NCI-H748 (cell line): Measurements from ENCODE around the gene AHCYL1.
"Not testable (repeated sequence)": the region's sequence is repeated elsewhere in the genome, so short reads cannot be mapped to it uniquely, and the experiment has no call there.

Source experiments
- DNase-seq: peaks from one replicate; lab custom pipeline; 2025; ENCODE audit not compliant: unreplicated experiment; lab: John Stamatoyannopoulos, UW

The AHCYL1 gene

DNA sequence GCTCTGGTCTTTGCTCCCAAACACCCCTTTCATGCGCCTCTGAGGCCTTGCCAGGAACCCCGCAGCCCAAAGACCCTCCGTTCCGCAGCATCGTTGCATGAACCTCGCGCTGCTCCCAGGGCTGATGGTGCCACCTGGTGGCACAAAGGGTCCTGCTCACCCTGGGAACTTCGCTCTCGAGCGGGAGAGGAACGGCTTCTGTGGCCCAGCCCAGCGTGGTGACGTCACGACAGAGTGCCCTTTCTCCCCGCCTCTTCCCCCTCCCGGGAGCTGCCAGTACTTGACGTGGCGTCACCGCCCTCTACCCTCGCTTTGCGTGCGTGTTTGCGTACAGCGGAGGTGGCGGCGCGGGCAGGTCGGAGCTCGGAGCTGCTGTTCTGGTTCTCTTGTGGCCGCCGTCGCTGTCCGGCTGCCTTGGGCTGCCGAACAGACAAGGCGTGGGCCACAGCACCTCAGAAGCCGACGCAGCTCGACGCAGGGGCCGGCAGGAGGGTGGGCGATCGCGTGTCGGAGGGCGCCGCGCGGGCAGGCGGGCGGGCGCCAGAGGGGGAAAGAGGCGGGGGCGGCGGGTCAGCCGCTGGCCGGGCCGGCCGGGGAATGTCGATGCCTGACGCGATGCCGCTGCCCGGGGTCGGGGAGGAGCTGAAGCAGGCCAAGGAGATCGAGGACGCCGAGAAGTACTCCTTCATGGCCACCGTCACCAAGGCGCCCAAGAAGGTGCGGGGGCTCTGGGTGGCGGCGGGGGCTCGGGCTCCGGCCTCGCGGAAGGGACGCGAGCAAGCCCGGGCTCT lies at the start of gene AHCYL1:
Gene AHCYL1 (plus strand): TSS at position 310 of the 791 bp plus-strand sequence. CDS start 288 bp downstream, at position 598.
- peak; percentile 98 for DNase-seq

DNA sequence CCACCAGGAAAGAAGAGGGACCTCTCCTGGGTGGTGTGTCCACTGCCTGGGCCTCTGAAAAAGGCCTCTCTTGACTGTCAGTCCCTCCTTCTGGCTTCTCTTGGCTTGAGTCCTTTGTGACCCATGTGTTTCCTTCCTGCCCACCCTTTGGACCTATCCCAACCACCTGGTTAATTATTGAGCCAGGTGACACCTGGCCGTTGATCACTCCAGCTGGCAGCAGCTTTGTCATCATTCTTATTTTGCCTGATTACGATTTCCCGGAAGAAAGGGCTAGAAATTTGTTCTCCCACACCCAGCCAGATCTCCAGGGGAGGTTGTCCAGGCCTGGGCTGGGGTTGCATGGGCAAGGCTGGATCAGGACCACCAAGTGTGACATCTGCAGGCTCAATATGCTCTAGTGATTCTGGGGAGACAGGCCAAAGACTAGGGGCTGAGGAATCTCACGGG lies 49.1 kb upstream of the AHCYL1 start:
- DNase-seq = peak; percentile 74

DNA sequence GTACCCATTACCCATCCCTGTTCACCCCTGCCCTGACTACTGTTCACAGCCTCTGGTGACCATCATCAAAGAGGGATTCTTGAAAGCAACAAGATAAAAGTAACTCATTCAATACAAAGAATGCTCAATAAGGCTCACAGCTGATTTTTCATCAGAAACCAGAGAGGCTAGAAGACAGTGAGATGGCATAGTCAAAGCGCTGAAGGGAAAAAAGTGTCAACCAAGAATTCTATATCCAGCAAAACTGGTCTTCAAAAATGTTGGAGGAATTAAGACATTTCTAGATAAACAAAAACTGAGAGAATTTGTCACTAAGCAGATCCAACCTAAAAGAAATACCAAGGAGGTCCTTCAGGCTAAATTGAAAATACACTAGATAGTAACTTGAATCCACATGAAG lies 46.8 kb upstream of the AHCYL1 start:
- no peak for DNase-seq

DNA sequence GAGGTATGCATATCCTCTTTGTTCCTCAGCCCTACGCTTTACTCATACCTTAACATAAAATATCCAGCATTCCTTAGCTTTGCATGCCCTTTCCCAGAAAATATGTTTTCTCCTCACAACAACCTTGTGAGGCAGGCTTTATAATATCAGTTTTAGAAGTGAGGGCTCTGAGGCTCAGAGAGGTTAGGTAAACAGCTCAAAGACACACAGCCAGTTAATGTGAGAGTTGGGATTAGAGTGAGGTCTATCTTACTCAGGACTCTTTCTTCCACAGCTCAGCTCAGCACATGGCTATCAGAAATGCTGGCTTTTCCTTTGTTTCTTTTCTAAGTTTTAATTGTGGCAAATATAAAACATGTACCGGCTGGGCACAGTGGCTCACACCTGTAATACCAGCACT lies 46.0 kb upstream of the AHCYL1 start:
- no peak for DNase-seq

DNA sequence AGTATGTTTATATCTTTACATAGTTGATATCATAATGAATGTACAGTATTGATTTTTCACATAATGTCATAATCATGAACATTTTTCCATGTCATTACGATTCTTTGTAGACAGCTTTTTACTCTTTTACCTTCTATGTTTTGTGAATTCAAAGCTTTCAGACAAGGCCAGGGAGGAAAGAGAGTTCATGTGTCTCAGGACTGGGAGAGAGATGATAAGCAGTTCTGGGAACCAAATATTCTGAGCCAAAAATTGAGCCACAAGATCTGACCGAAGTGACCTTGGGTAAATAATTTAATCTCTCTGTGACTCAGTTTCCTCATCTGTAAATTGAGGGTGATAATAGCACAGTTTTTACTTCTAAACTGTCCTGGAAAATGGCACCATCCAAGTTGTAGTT lies 42.1 kb upstream of the AHCYL1 start:
- DNase-seq = no peak

DNA sequence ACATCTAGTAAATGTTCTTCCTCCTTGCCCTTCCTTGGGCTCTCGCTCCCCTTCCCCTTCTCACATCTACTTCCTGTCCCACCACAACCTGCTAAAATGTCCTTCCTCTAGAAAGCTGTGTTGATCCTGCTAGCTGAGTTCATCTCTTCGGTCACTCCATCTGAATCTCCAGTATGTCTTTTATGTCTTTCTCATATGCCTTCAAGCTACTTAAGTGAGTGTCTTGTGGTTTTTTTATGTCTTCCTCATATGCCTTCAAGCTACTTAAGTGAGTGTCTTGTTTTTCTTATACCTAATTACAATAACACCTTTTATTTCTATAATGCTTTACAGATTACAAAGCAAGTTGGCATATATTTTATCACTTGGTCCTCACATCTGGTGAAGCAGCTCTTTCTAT lies 40.0 kb upstream of the AHCYL1 start:
- DNase-seq = no peak

DNA sequence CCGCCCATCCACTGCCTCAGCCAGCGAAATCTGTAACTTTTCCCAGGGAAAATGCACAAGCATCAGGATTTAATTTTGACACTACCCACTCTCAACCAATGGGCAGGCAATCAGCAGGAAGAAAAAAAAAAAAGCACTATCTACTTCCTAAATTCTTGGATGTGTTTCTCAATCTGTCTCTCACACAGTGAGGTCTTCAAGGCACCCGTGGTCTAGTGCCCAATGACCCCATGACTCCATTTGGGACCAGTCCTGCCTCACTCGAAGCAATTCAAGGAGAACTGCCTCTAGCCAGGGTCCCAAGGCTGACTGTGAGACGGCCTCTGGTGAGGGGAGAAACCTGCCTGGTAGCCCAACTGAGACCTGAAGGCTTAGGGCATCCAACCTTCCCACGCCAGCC lies 38.1 kb upstream of the AHCYL1 start:
- DNase-seq = no peak

DNA sequence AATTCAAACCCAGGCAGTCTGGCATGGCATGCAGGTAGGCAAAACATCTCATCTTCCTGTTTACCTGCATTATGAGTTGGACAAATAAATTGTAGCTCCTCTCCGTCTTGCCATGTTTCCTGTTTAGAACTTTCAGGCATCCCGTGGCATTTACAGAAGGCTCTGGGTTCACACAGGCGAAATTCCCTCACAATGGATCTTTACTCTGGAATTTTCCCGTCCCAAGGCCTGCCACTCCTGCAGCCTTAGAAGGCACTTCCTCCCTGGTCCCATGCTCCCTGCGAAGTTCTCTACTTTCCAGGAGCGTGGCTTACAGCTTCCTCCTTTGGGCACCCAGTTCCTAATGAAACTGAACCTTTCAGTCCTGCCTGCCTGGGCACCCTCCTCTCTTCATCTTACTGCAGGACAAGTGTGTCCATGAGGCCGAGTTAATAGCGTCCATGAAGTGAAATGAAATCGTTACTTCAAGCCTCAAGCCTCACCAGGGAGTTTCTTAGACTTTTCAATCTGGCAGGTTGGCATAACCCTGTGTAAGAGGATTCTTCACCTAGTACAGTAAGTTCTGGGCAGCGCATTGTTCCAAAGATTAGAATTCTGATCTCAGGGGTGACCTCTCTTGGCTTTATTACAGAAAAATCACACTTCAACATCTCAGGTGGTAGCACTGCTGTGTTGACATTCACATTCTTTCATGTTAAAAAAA lies 36.8 kb upstream of the AHCYL1 start:
- DNase-seq = no peak

DNA sequence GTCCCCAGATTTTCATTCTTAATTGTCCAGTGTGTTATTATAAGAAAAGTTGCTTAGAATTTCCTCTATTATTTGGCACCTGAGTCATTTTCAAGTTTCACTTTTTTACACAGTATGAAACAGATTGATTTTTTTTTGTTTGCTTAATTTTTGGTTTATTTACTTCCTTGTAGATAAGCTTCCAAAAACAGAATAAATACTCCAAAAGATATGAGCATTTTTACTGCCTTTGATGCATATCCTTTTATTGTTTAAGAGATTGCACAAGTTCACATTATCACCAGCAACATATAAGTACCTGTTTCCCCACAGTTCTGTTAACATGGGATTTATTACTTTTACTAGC lies 36.3 kb upstream of the AHCYL1 start:
- DNase-seq = no peak

DNA sequence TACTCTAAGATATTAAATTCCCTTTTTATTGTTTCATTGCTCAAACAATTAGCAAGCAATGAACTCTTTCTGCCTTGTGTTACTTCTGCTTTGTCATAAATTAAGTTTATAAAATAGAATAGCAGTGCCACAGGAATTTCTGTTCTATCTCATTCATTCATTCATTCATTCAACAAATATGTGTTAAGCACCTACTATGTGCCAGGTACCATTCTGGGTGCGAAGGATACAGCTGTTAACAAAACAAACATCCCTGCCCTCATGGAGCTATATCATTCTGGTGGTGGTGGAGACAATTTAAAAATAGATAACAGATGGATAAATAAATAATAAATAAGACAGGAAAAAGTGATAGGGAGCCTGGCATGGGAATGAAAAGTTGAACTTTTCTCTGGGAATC lies 34.5 kb upstream of the AHCYL1 start:
- no peak for DNase-seq

DNA sequence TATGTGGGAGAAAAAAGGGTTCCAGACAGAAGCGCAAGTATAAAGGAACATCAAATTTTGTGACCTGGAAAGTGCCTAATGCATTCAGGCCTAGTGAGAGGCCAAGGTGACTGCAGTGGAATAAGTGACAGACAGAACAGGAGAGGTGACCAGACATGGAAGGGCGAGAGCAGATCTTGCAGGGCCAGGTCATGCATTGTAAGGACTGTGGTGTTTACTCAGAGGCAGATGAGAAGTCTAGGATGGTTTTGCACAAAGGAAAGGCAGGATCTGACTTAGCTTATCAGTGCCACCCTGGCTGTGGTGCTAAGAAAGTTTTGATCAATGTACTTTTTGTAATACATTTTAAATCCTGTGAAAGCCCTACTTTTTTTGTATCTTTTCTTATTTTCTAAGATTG lies 34.1 kb upstream of the AHCYL1 start:
- DNase-seq = no peak

DNA sequence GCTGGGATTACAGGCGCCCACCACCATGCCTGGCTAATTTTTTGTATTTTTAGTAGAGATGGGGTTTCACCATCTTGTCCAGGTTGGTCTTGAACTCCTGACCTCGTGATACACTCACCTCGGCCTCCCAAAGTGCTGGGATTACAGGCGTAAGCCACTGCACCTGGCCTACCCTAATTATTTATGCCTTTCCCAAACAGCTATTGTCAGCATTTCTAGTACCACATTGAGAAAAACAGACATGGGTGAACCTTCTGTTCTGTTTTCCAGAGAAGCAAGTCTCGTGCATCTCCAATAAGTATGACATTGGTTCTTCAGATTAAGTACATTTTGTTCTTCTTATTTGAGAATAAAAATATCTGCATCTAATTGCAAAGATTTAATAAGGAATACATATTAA lies 33.1 kb upstream of the AHCYL1 start:
- DNase-seq = not testable (repeated sequence)

DNA sequence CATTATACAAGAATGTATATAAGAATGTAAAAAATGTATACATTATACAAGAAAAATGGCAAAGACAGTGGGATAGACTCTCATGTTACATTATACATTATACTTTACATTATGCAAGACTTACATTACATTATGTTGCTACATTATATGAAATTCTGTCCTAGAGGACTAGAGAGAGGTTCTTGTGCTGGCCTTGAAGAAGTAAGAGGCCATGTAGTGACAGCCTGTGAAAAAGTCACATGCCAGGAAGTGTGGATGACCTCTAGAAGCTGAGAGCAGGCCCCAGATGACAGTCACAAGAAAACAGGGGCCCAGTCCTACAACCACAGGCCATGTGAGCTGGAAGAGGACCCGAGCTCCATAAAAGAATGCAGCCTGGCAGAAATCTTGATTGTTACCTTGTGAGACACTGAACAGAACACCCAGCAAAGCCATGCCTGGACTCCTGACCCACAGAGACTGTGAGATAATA lies 30.5 kb upstream of the AHCYL1 start:
- no peak for DNase-seq

DNA sequence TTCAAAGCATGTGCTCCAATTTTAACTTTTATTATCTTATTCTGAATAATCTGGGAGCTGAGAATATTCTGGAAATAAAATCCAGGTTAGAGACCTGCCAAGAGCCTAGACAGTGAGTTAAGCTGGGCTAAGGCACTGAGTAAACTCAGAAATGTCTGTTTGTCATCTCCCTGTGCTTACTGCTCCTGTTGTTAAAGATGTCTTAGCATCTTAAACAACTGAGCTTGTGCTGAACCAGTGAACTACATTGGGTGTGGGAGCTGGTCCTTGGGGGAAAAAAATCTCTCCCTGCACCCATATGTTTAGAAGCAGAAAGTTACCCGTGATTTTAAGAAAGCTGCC lies 25.0 kb upstream of the AHCYL1 start:
- DNase-seq = no peak

DNA sequence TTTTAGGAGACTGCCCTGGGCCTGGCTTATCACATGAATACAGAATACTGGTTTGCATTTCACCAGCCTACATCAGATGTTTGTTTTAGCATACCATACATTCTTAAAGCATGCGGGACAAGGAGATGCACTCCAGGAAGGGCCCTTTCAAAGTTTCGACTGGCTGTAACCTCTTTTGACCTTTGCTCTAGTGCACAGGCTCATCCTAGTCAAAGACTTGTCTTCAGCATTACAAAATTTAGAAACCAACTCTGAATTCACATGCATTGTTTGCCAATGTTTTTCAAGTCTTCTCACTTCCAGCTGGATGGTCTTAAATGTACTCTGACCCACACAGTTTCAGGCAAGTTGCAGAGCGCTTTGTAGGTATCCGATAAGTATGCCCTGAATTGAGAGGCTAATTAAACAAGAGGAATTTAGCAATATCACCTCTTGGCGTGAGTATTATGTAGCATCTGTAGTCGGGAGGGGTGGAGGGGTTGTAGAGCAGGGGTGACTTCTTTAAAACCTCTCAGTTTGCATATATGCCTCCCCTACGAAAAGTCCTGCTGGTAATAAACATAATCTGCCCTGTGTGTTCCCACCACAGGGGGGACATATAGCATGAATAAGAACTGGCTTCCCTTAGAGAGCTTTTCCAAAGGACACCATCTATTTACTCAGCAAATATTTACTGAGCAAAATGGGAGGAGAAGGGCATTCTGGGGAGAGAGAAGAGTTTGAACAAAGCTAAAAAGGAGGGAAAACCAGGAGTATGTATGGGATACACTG lies 24.4 kb upstream of the AHCYL1 start:
- peak; percentile 99 for DNase-seq

DNA sequence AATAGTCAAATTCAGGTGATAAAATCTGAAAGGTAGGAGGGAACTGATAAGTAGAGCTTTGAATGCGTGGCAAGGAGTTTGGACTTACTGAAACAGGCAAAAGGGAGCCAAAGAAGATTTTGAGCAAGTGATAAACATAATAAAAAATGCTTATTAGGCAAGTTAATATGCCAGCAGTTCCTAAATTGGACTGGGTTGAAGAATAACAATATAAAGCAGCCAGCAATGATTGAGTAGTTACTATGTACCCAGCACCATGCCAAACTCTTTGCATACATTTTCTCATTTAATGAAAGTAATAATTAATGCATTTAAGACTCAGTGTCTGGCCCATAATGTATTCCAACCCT lies 23.8 kb upstream of the AHCYL1 start:
- no peak for DNase-seq

DNA sequence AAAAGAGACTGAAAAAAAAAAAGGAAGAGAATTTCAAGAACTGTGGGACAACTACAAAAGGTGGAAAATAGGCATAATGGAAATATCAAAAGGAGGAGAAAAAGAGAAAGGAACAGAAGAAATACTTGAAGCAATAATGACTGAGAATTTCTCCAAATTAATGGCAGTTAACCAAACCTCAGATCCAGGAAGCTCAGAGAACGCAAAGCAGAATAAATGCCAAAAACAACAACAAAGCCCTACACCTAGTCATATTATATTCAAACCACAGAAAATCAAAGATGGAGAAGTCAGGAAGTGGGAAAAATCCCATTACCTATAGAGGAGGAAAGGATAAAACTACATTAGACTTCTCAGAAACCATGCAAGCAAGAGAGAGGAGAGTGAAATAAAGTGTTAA lies 20.7 kb upstream of the AHCYL1 start:
- no peak for DNase-seq

DNA sequence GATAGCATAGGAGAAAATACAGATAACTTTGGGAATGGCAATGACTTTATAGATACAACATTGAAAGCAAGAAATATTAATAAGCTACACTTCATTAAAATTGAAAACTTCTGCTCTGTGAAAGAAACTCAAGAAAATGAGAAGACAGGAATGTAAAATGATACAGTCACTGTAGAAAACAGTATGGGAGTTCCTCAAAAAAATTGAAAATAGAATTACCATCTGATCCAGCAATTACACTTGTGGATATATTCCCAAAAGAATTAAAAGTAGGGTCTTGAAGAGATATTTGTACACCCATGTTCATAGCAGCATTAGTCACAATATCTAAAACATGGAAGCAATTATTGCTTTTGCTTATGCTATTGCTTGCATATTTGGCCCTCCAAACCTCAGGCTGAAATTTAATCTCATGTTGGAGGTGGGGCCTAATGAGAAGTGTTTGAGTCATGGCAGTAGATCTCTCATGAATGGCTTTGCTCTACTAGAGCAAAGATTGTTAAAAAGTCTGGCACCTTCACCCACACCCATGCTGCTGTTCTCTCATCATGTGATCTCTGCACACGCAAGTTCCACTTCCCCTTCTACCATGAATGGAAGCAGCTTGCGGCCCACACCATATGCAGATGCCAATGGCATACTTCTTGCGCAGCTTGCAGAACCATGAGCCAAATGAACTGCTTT lies 15.3 kb upstream of the AHCYL1 start:
- DNase-seq = no peak

DNA sequence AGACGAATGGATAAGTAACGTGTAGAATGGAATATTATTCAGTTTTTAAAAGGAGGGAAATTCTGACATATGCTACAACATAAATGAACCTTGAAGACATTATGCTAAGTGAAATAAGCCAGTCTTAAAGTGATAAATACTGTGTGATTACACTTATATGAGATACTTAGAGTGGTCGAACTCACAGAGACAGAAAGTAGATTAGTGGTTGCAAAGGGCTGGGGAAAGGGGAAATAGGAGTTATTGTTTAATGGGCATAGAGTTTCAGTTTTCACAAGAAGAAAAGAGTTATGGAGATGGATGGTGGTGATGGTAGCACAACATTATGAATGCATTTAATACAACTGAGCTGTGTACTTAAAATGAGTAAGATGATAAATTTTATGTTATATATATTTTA lies 14.7 kb upstream of the AHCYL1 start:
- no peak for DNase-seq

DNA sequence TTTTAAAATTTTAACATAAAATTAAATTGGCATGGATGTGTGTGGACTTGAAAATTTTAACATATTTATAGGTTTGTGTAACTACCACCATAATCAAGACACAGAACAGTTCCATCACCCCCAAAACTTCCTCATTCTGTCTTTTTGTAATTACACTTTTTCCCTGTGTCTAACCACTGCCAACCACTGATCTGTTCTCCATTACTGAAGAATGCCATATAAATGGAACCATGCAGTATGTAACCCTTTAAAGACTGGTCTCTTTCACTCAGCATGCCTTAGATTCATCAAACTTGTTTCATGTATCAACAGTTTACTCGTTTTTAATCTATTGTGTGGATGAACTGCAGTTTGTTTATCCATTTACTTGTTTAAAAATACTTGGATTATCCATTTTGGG lies 13.0 kb upstream of the AHCYL1 start:
- DNase-seq = no peak

DNA sequence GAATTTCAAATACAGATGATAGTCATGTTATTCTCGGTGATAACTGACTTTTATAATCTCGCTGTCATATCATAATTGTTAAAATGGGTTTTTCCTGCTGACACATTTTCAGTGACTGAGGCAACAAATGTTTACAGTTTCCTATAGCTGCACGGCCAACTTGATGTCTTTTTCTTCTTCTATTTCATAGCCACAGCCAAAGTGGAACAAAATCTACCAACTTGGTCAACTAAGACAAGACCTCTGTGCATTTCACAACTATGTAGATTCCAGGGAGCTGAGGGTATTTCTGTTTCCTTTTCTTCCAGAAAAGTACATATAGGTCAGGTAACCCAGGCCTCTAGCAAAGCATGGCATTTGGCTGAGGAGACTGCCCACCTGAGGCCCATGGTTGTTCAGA lies 10.4 kb upstream of the AHCYL1 start:
- DNase-seq = no peak
